Kidney tubule cell (primary cell): ENCODE measurements around the gene RBBP5.
"Not testable (repeated sequence)": the region's sequence is repeated elsewhere in the genome, so short reads cannot be mapped to it uniquely, and the experiment has no call there.

ENCODE experiments used
- DNase-seq: peaks from one replicate; pipeline ENCODE4 v3.0.0-alpha.2; 2018; ENCODE audit warnings: low spot score

RBBP5 gene

GRCh38 chr1:205121660-205122488, at the start of gene RBBP5:
Gene RBBP5 (minus strand): TSS chr1:205121978. CDS start chr1:205121873, 105 bp downstream.
- peak; percentile 98 for DNase-seq

GRCh38 chr1:205171369-205171768, 49.6 kb upstream of the RBBP5 start:
- no peak for DNase-seq

GRCh38 chr1:205170532-205171269, 48.9 kb upstream of the RBBP5 start:
- no peak for DNase-seq

GRCh38 chr1:205169248-205169647, 47.5 kb upstream of the RBBP5 start:
- DNase-seq, result no peak

- DNase-seq, result no peak
Measured at GRCh38 chr1:205168291-205168690, 46.5 kb upstream of the RBBP5 start.

GRCh38 chr1:205162301-205162700, 40.5 kb upstream of the RBBP5 start:
- no peak for DNase-seq

GRCh38 chr1:205161076-205161475, 39.3 kb upstream of the RBBP5 start:
- DNase-seq, result no peak

GRCh38 chr1:205158048-205158616, 36.4 kb upstream of the RBBP5 start:
- DNase-seq, result no peak

GRCh38 chr1:205155665-205156377, 34.0 kb upstream of the RBBP5 start:
- not testable (repeated sequence) for DNase-seq

GRCh38 chr1:205152505-205152904, 30.7 kb upstream of the RBBP5 start:
- DNase-seq, result no peak

- DNase-seq, result no peak
Measured at GRCh38 chr1:205150651-205151428, 29.1 kb upstream of the RBBP5 start.

- peak; percentile 93 for DNase-seq
Measured at GRCh38 chr1:205147191-205147835, 25.5 kb upstream of the RBBP5 start.

- peak; percentile 64 for DNase-seq
Measured at GRCh38 chr1:205144751-205145150, 23.0 kb upstream of the RBBP5 start.

- peak; percentile 47 for DNase-seq
Measured at GRCh38 chr1:205144046-205144720, 22.4 kb upstream of the RBBP5 start.

- DNase-seq, result no peak
Measured at GRCh38 chr1:205142102-205142469, 20.3 kb upstream of the RBBP5 start.

GRCh38 chr1:205141236-205142101, 19.7 kb upstream of the RBBP5 start:
- peak; percentile 80 for DNase-seq

- DNase-seq, result no peak
Measured at GRCh38 chr1:205140113-205140512, 18.3 kb upstream of the RBBP5 start.

GRCh38 chr1:205137901-205138300, 16.1 kb upstream of the RBBP5 start:
- DNase-seq, result no peak

- DNase-seq, result no peak
Measured at GRCh38 chr1:205133287-205133686, 11.5 kb upstream of the RBBP5 start.
